ENCODE data around the gene GFAP. TPM values are rescaled to one million over a fixed set of nuclear protein-coding genes. Genes with fewer than 3 reads are reported as not detected.

The GFAP gene
- polyA plus RNA-seq, 1 of the 3 experiments (the other 2 are of a cell fraction) = 0.48 TPM

- TF ChIP-seq CTCF (IDR thresholded peaks at IDR 0.05) = no peak
- TF ChIP-seq GATA2 (CRISPR knock-in tag; IDR thresholded peaks at IDR 0.05) = no peak
- TF ChIP-seq NRF1 (IDR thresholded peaks at IDR 0.05; ENCODE audit: low read depth, low read length) = no peak
- TF ChIP-seq IRF3 (IDR thresholded peaks at IDR 0.05; ENCODE audit: low read depth, low read length) = no peak
- TF ChIP-seq GABPA (IDR thresholded peaks at IDR 0.05; ENCODE audit: low read depth) = peak; percentile 68
- peak; percentile 95 for TF ChIP-seq MAX (IDR thresholded peaks at IDR 0.05; ENCODE audit: low read depth)
- TF ChIP-seq EZH2phosphoT487 (IDR thresholded peaks at IDR 0.05; ENCODE audit: borderline replicate concordance, low read depth) = no peak
- TF ChIP-seq TEAD4 (IDR thresholded peaks at IDR 0.05; ENCODE audit: borderline replicate concordance, insufficient read depth) = no peak
- no peak for TF ChIP-seq RCOR1 (IDR thresholded peaks at IDR 0.05; ENCODE audit: low read length)
- TF ChIP-seq FOXJ3 (CRISPR knock-in tag; IDR thresholded peaks at IDR 0.05) = no peak
- no peak; a peak in 1 of 4 replicates for TF ChIP-seq EP300 (IDR thresholded peaks at IDR 0.05; ENCODE audit: borderline replicate concordance in 1 of 2, low read depth in 1 of 2, low read length in 1 of 2)
- no peak for TF ChIP-seq RXRA (IDR thresholded peaks at IDR 0.05; ENCODE audit: borderline replicate concordance, low read depth)
- TF ChIP-seq MXI1 (IDR thresholded peaks at IDR 0.05; ENCODE audit: low read depth, low read length) = peak; percentile 94
- no peak for TF ChIP-seq ZBTB33 (IDR thresholded peaks at IDR 0.05; ENCODE audit: borderline replicate concordance, low read depth)
- peak; percentile 96 for TF ChIP-seq USF1 (IDR thresholded peaks at IDR 0.05; ENCODE audit: borderline replicate concordance, low read depth)
- no peak for TF ChIP-seq REST (IDR thresholded peaks at IDR 0.05; ENCODE audit: low read depth, low read length)
These were observed 16.1 kb downstream of the GFAP start, which contains the start of gene EFTUD2 (continued) for GRCh38 chr17:44899074-44899782.

Measured in SK-N-SH (cell line).